Nephron (organoid): ENCODE results near the gene RBM28.

ENCODE experiments used
- H3K27ac Mint-ChIP-seq, 3 experiments: 2 replicates each; pipeline ENCODE4 v1.8.0; 2020; ENCODE audit warnings: mixed read lengths in 3 of 3, mild to moderate bottlenecking in 2 of 3, moderate library complexity in 1 of 3
- H3K27me3 Mint-ChIP-seq: 2 replicates; pipeline ENCODE4 v1.8.0; 2021; ENCODE audit warnings: low read depth, mild to moderate bottlenecking, moderate library complexity, mixed read lengths
- H3K36me3 Mint-ChIP-seq: 2 replicates; pipeline ENCODE4 v1.8.0; 2020; ENCODE audit warnings: low read depth, mixed read lengths
- H3K4me1 Mint-ChIP-seq: 2 replicates; pipeline ENCODE4 v1.8.0; 2020; ENCODE audit warnings: mixed read lengths
- H3K4me3 Mint-ChIP-seq, 3 experiments: 2 replicates each; pipeline ENCODE4 v1.8.0; 2020; ENCODE audit warnings: mild to moderate bottlenecking in 3 of 3, mixed read lengths in 3 of 3, moderate library complexity in 2 of 3
- H3K9me3 Mint-ChIP-seq: 2 replicates; pipeline ENCODE4 v1.8.0; 2020; ENCODE audit warnings: mixed read lengths
- CTCF ChIP-seq, 3 experiments: fragments of 200-600 bp; sonication (generic); IDR thresholded peaks; one replicate each; pipeline ENCODE4 v1.5.0; 2021; ENCODE audit warnings: antibody characterized with exemption in 3 of 3; ENCODE audit not compliant: unreplicated experiment in 3 of 3

Gene RBM28

DNA sequence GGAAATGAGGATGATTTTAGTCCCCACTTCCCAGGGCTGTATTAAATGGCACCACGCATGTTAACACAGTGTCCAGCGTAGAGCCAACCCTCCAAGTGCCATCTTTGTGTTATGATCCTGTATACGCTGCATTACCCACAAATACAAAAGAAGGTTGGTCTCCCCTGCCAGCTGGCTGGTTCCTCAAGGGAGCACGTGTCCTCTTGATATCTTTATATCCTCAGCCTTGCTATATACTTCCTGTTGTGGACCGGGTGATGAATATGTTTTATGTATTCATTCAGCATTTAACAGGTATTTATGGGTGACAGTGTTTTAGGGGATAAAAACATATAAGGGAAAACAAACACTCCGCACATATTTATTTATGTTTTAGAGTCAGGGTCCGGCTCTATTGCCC, 41.0 kb upstream of the RBM28 start:
- TF ChIP-seq CTCF (IDR thresholded peaks at IDR 0.05; ENCODE audit: unreplicated experiment in 3 of 3) = no peak
- H3K27me3 Mint-ChIP-seq = peaks cover 16% of the 10 kb centered on the region
- H3K27ac Mint-ChIP-seq = no peak overlapping the region

GRCh38 chr7:128383776-128384175, 40.1 kb upstream of the RBM28 start:
- no peak overlapping the region for H3K4me3 Mint-ChIP-seq
- H3K9me3 Mint-ChIP-seq = no peaks in the 10 kb centered on the region
- no peak overlapping the region for H3K27ac Mint-ChIP-seq
- no peak for TF ChIP-seq CTCF (IDR thresholded peaks at IDR 0.05; ENCODE audit: unreplicated experiment in 3 of 3)
- H3K4me1 Mint-ChIP-seq = peaks cover 40% of the 10 kb centered on the region
- peaks cover 12% of the 10 kb centered on the region for H3K27me3 Mint-ChIP-seq
- H3K36me3 Mint-ChIP-seq = no peaks in the 10 kb centered on the region

More for the DNA sequence above, 41.0 kb upstream of the RBM28 start:
- Mint-ChIP-seq H3K4me3 (no peak overlapping the region), H3K4me1 (peaks cover 35% of the 10 kb centered on the region), H3K36me3 (no peaks in the 10 kb centered on the region), H3K9me3 (no peaks in the 10 kb centered on the region)

GRCh38 chr7:128381161-128381821, 37.6 kb upstream of the RBM28 start:
- Mint-ChIP-seq H3K4me1 (peaks cover 33% of the 10 kb centered on the region), H3K4me3 (no peak overlapping the region), H3K27me3 (peaks cover 6% of the 10 kb centered on the region), H3K36me3 (no peaks in the 10 kb centered on the region), H3K27ac (peak overlapping the region in 2 of 3 experiments; percentile 45 to 65), H3K9me3 (no peaks in the 10 kb centered on the region)
- TF ChIP-seq CTCF (IDR thresholded peaks at IDR 0.05; ENCODE audit: unreplicated experiment in 3 of 3) = peak; percentile 41 to 51 (median 46)

DNA sequence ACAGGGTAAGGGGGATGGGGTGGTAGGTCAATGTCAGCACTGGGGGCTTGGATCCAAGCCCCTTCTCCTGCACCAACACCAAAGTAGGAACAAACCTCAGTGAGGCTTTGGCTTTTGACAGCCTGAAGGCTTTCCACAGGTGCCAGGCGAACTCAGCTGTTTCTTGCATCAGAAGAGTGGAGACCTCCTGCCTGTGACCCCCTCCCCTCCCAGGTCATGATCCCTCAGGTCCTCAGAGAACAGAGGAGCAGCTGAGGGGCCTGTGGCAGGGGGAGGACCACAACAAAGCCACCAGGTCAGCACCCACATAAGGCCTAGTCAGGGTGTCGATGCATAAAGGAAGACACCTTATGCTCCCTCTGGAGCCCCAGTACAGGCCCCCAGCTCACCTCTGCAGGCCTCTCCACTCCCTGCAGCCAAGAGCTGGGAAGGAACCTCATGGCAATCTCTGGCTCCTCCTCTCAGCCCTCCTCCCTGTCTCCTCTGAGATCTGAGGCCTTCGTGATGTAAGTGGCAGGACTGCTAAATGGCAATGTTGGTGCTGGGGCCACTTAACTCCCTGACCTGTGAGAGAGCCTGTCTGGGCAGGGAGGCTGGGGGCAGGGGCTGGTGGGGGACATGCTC, 36.9 kb upstream of the RBM28 start:
- Mint-ChIP-seq H3K4me3 (no peak overlapping the region), H3K27me3 (peaks cover 4% of the 10 kb centered on the region), H3K27ac (peak overlapping the region in 2 of 3 experiments; percentile 45 to 65), H3K4me1 (peaks cover 33% of the 10 kb centered on the region), H3K36me3 (no peaks in the 10 kb centered on the region), H3K9me3 (no peaks in the 10 kb centered on the region)
- TF ChIP-seq CTCF (IDR thresholded peaks at IDR 0.05; ENCODE audit: unreplicated experiment in 3 of 3) = no peak

DNA sequence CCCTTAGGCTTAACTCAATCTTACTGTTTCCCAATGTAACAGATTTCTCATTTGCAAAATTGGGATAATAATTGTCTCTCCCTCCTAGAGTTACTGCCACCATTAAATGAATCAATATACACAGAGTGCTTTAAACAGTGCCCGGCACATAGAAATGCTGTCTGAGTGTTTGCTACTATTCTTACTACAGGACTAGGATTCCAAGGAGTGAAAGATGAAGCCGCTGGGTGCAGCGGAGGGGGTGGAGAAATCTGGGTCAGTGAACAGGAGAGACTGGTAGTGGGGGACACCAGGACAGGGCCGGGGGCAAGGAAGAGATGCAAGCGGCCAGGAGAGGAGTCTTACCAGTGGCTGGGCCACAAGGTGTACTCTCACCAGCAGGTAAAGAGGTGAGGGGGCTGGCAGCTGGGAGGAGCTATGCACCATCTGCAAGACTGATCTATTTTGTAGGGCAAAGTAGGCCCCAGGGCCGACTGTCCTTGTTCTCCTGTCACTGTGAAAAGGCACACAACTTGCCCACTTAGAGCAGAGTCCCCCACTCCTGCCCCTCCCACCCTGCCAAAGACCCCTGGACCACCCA, 36.3 kb upstream of the RBM28 start:
- Mint-ChIP-seq H3K9me3 (no peaks in the 10 kb centered on the region), H3K27me3 (peaks cover 3% of the 10 kb centered on the region), H3K4me1 (peaks cover 33% of the 10 kb centered on the region), H3K27ac (peak overlapping the region; percentile 52 to 61 (median 54)), H3K36me3 (no peaks in the 10 kb centered on the region), H3K4me3 (peak overlapping the region in 2 of 3 experiments; percentile 2 to 8)
- TF ChIP-seq CTCF (IDR thresholded peaks at IDR 0.05; ENCODE audit: unreplicated experiment in 3 of 3) = no peak
